ENCODE data around the gene DCAF4. TPM values are rescaled to one million over a fixed set of nuclear protein-coding genes. Genes with fewer than 3 reads are reported as not detected.

The DCAF4 gene
- total and polyA plus RNA-seq, 2 of the 4 experiments (the other 2 are of a cell fraction): 28.8 to 29.4 TPM

DNA sequence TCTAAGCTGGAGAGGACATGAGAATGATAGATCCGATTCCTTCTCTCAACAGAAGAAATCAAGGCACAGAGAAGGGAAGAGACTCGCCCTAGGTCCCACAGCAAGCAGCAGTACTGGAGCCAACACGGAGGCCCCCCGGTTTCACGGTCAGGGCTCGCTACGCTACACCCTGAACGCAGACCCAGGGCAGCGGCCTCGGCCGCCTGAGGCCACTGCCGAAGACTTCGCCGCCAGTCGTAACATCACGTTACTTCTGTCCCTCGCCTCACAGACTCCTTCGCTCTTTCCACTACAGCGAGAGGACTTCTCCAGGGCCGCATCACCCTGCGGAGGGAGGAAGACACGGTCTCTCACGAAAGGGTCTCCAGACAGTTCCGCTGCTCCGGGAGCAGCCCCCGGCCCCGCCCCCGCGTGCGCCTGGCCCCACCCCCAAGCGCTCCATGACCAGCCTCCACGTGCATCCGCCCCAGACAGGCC lies 411 bp upstream of the DCAF4 start:
- peak; percentile 30 for ATAC-seq (ENCODE audit: low read depth)
- no peak for DNase-seq
- Histone ChIP-seq H4K20me1 (ENCODE audit: insufficient read depth, low read length) (no peaks in the 10 kb centered on the region), H3K14ac (replicated peaks; ENCODE audit: low read depth, low read length) (peak overlapping the region; percentile 70; the same call in 1 of the 2 replicates), H3K4ac (ENCODE audit: low read depth, low read length) (peak overlapping the region; percentile 71), H3K36me3 (ENCODE audit: control insufficient read depth, insufficient read depth, low read length) (no peaks in the 10 kb centered on the region), H3K18ac (ENCODE audit: low read depth, low read length) (peak overlapping the region; percentile 44), H2AFZ (replicated peaks; ENCODE audit: low read length, poor library complexity) (peak overlapping the region; percentile 96), H3K9ac (ENCODE audit: low read depth, low read length) (peak overlapping the region; percentile 73), H3K27me3 (ENCODE audit: control insufficient read depth, insufficient read depth, low read length) (no peaks in the 10 kb centered on the region), H3K56ac (ENCODE audit: extremely low read depth, insufficient read depth, low read length) (no peak overlapping the region; the same call in 1 of the 2 replicates), H3K79me1 (ENCODE audit: low read depth in 1 of 2, low read length in 2 of 2) (peaks cover 6 to 16% of the 10 kb centered on the region in 2 experiments; a peak in 2 of 4 replicates), H2BK15ac (ENCODE audit: low read depth, low read length) (peak overlapping the region; percentile 73; the same call in 2 of the 3 replicates), H3K4me3 (ENCODE audit: insufficient read depth, low read depth, low read length) (peak overlapping the region; percentile 65), H2BK20ac (ENCODE audit: low read depth, low read length) (peak overlapping the region; percentile 22; the same call in 1 of the 2 replicates), H4K5ac (ENCODE audit: low read depth, low read length) (peak overlapping the region; percentile 46), H3K27ac (ENCODE audit: insufficient read depth, low read length) (peak overlapping the region; percentile 66), H2BK5ac (ENCODE audit: low read depth, low read length, poor library complexity, severe bottlenecking) (peak overlapping the region; percentile 6), H3K9me3 (ENCODE audit: control insufficient read depth, insufficient read depth, low read length) (no peaks in the 10 kb centered on the region), H3K4me1 (ENCODE audit: control insufficient read depth, insufficient read depth, low read length) (no peaks in the 10 kb centered on the region), H4K91ac (ENCODE audit: insufficient read depth, low read depth, low read length) (peak overlapping the region; percentile 70), H3K4me2 (ENCODE audit: low read depth, low read length) (peak overlapping the region; percentile 89), H3K23ac (ENCODE audit: low read depth, low read length) (peak overlapping the region; percentile 57; the same call in 1 of the 2 replicates), H2AK9ac (replicated peaks; ENCODE audit: low read depth, low read length, poor library complexity) (peak overlapping the region; percentile 89), H2AK5ac (ENCODE audit: low read depth, low read length) (peak overlapping the region; percentile 31; the same call in 1 of the 2 replicates), H2BK120ac (ENCODE audit: low read depth, low read length) (peak overlapping the region; percentile 67), H4K8ac (ENCODE audit: low read depth in 2 of 2, low read length in 2 of 2) (peak overlapping the region; percentile 70 to 90), H3K9me1 (ENCODE audit: insufficient read depth, low read length) (no peaks in the 10 kb centered on the region; the same call in 1 of the 2 replicates)
- in situ Hi-C loops (cut with MboI; ENCODE audit: low sequenced_read_pairs): no loop called here
- ChIA-PET POLR2A (ENCODE audit: unreplicated experiment) (no interaction called here), CTCF (no interaction called here)
- BruUV-seq (replicated peaks): no TSS peak
- dilution Hi-C loops (cut with HindIII; ENCODE audit: low sequenced_read_pairs, unreplicated experiment): no loop called here
- 20% methylated on average over 2 of the region's 33 CpGs; no CpG with 5 or more reads in 1 of the 2 experiments for WGBS, 2 experiments (ENCODE audit: extremely low coverage in 2 of 2, insufficient read length in 1 of 2)
- TF ChIP-seq, protein P1, sequence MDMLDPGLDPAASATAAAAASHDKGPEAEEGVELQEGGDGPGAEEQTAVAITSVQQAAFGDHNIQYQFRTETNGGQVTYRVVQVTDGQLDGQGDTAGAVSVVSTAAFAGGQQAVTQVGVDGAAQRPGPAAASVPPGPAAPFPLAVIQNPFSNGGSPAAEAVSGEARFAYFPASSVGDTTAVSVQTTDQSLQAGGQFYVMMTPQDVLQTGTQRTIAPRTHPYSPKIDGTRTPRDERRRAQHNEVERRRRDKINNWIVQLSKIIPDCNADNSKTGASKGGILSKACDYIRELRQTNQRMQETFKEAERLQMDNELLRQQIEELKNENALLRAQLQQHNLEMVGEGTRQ (IDR thresholded peaks at IDR 0.05; ENCODE audit: low read depth, low read length): 0 out of 2 replicates have a peak, but pooled peaks have one; percentile 40
- no peak for TF ChIP-seq CEBPB (IDR thresholded peaks at IDR 0.05; ENCODE audit: low read depth, low read length)
- intact Hi-C loops (cut with micrococcal nuclease): no loop called here

Measured in IMR-90 (cell line).